K562 (cell line): ENCODE data around the gene CCDC167. TPM values are rescaled to one million over a fixed set of nuclear protein-coding genes. Genes with fewer than 3 reads are reported as not detected.

Experiments
- ATAC-seq: fragments of 200-7000 bp; cut with Tn5 transposase; 3 replicates; pipeline ENCODE4 v1.9.1; 2020; ENCODE audit warnings: moderate library complexity
- BruUV-seq: library from RNA; stranded (reverse); fragments of 400-500 nt; replicated peaks from 2 replicates; lab custom pipeline; 2021; lab: Mats Ljungman, UMichigan
- CTCF ChIA-PET: fragments of 300-600 bp; formaldehyde crosslinking; extraction: SDS; loops from one replicate; lab custom pipeline; 2021; ENCODE audit warnings: low intra/inter-chr PET ratio; lab: Yijun Ruan, JAX
- POLR2A ChIA-PET: fragments of 300-600, 350-650 bp; sonication (Branson Sonifier 250); formaldehyde crosslinking; extraction: SDS; loops from one replicate; lab custom pipeline; 2021; ENCODE audit warnings: antibody characterized with exemption, inconsistent platforms; lab: Yijun Ruan, JAX
- DNase-seq, 4 experiments: peaks; one replicate each; pipeline versions ENCODE4 v3.0.0 to v3.0.0-alpha.2; 2011 to 2018; ENCODE audit warnings: low spot score in 3 of 4, mixed read lengths in 3 of 4; ENCODE audit errors: extremely low read depth in 1 of 4
- FAIRE-seq: peaks from 2 replicates; lab custom pipeline; 2011; peaks lifted over from hg19 to GRCh38; lab: Jason Lieb, UNC
- H2AFZ ChIP-seq: 2 replicates; pipeline ENCODE4 v1.6.0; 2011; ENCODE audit warnings: low read depth, low read length, control low read depth, inconsistent platforms
- H3K27ac ChIP-seq: fragments of 200-600 bp; 3 replicates; pipeline ENCODE4 v1.8.0; 2011; ENCODE audit warnings: low read depth, mild to moderate bottlenecking, control low read depth, inconsistent platforms, low read length, moderate library complexity, mixed read lengths; ENCODE audit errors: extremely low read depth
- H3K27me3 ChIP-seq, 2 experiments: fragments of 300-600 bp in 1 of 2; 2 replicates in 1 of 2; 3 replicates in 1 of 2; pipeline versions ENCODE4 v1.6.0 to v1.8.0; 2011; ENCODE audit warnings: inconsistent platforms in 2 of 2, low read length in 2 of 2, mild to moderate bottlenecking in 1 of 2, mixed read lengths in 1 of 2, moderate library complexity in 1 of 2; ENCODE audit not compliant: control insufficient read depth in 2 of 2, insufficient read depth in 2 of 2
- H3K36me3 ChIP-seq: fragments of 300-600 bp; 3 replicates; pipeline ENCODE4 v1.8.0; 2011; ENCODE audit warnings: mild to moderate bottlenecking, low read length, inconsistent platforms; ENCODE audit not compliant: control insufficient read depth, insufficient read depth
- H3K4me1 ChIP-seq, 2 experiments: fragments of 200-600 bp in 1 of 2; replicated peaks in 1 of 2; 2 replicates in 1 of 2; 3 replicates in 1 of 2; pipeline versions ENCODE4 v1.5.1 to v1.8.0; 2011; ENCODE audit warnings: inconsistent platforms in 2 of 2, low read length in 2 of 2, mild to moderate bottlenecking in 1 of 2, mixed read lengths in 1 of 2, moderate library complexity in 1 of 2; ENCODE audit not compliant: control insufficient read depth in 2 of 2, insufficient read depth in 2 of 2
- H3K4me2 ChIP-seq: 2 replicates; pipeline ENCODE4 v1.6.1; 2011; ENCODE audit warnings: low read length, control low read depth, inconsistent platforms, mixed read lengths; ENCODE audit not compliant: insufficient read depth
- H3K4me3 ChIP-seq: fragments of 200-600 bp; sonication (generic), shearing (Covaris generic); 2 replicates; pipeline ENCODE4 v1.5.1; 2016; ENCODE audit warnings: control low read depth, inconsistent platforms
- H3K79me2 ChIP-seq: fragments of 200-600 bp; 3 replicates; pipeline ENCODE4 v1.8.0; 2011; ENCODE audit warnings: low read length, inconsistent platforms; ENCODE audit not compliant: control insufficient read depth, insufficient read depth
- H3K9ac ChIP-seq, 2 experiments: 2 replicates each; pipeline versions ENCODE4 v1.6.0 to v1.6.1; 2011; ENCODE audit warnings: low read depth in 2 of 2, low read length in 2 of 2, control low read depth in 1 of 2, inconsistent platforms in 1 of 2, mild to moderate bottlenecking in 1 of 2, mixed read lengths in 1 of 2; ENCODE audit not compliant: insufficient read depth in 1 of 2
- H3K9me1 ChIP-seq: one replicate; pipeline ENCODE4 v1.6.0; 2011; ENCODE audit warnings: inconsistent platforms, mild to moderate bottlenecking, low read length, moderate library complexity; ENCODE audit not compliant: control insufficient read depth, insufficient read depth
- H3K9me3 ChIP-seq: replicated peaks from 2 replicates; pipeline ENCODE4 v1.5.1; 2011; ENCODE audit warnings: low read depth, low read length, inconsistent platforms; ENCODE audit not compliant: control insufficient read depth, insufficient read depth
- H4K20me1 ChIP-seq: replicated peaks from 2 replicates; pipeline ENCODE4 v1.6.1; 2011; ENCODE audit warnings: low read length, inconsistent platforms, mixed read lengths; ENCODE audit not compliant: control insufficient read depth, insufficient read depth
- ATF4 ChIP-seq: fragments of 450-650 bp; formaldehyde crosslinking; IDR thresholded peaks from 2 replicates; pipeline ENCODE4 v1.4.0; 2022; ENCODE audit warnings: mild to moderate bottlenecking, moderate library complexity
- DDX20 ChIP-seq: fragments of 450-650 bp; IDR thresholded peaks from 2 replicates; pipeline ENCODE4 v1.6.1; 2016; ENCODE audit warnings: missing genetic modification characterization, low read depth, mild to moderate bottlenecking, missing compliant biosample characterization, moderate library complexity
- HDAC2 ChIP-seq: fragments of 450-650 bp; IDR thresholded peaks from 2 replicates; pipeline ENCODE4 v1.6.1; 2016; ENCODE audit warnings: mild to moderate bottlenecking
- HMG20A ChIP-seq: fragments of 450-650 bp; formaldehyde crosslinking; conservative IDR thresholded peaks from 2 replicates; pipeline ENCODE4 v1.4.0; 2020; ENCODE audit warnings: mild to moderate bottlenecking, mixed read lengths
- PHB2 ChIP-seq: fragments of 450-650 bp; IDR thresholded peaks from 2 replicates; pipeline ENCODE4 v1.6.1; 2017; ENCODE audit warnings: low read depth
- SPI1 ChIP-seq: IDR thresholded peaks from 2 replicates; pipeline ENCODE4 v1.6.1; 2011; ENCODE audit warnings: low read depth, low read length, control low read depth, borderline replicate concordance
- SREBF2 ChIP-seq: sonication (generic); formaldehyde crosslinking; IDR thresholded peaks from 2 replicates; pipeline ENCODE4 v1.4.0; 2020; ENCODE audit warnings: mild to moderate bottlenecking, missing genetic modification reagents
- ZNF280A ChIP-seq: fragments of 450-650 bp; IDR thresholded peaks from 2 replicates; pipeline ENCODE4 v1.6.1; 2018; ENCODE audit warnings: mild to moderate bottlenecking, low read depth; ENCODE audit not compliant: partially characterized antibody
- ZZZ3 ChIP-seq: fragments of 450-650 bp; IDR thresholded peaks from 2 replicates; pipeline ENCODE4 v1.6.1; 2016; ENCODE audit warnings: antibody characterized with exemption, mild to moderate bottlenecking, moderate library complexity
- WGBS: fragments of 100-300 bp; shearing (Covaris generic); methylation state at CpG from one replicate; pipeline ENCODE4 v1.1.6; 2016; ENCODE audit warnings: low coverage, mixed read lengths; ENCODE audit not compliant: insufficient coverage; ENCODE audit errors: missing lambda C conversion rate; 5-methylcytosine and 5-hydroxymethylcytosine counted together
- in situ Hi-C: fragments of 300-500 bp; cut with MboI; formaldehyde crosslinking; loops from 4 replicates; pipeline ENCODE4 v1.15.0; 2018; ENCODE audit warnings: inconsistent platforms, mixed read lengths
- intact Hi-C: fragments of 100-400 bp; cut with micrococcal nuclease; formaldehyde crosslinking; loops from 2 replicates; pipeline ENCODE4 v1.14.2; 2022
- polyA plus RNA-seq, 8 experiments: library from polyadenylated mRNA; depleted of rRNA in 4 of 8; stranded (reverse) in 5 of 8; unstranded in 3 of 8; fragments of >200 nt; fragmentation: Nextera tagmentation in 2 of 8; fragmentation: Illumina TruSeq in 1 of 8; extraction: Ambion mirVana in 2 of 8; extraction: Trizol in 1 of 8; gene quantifications; 2 replicates each; pipeline versions ENCODE4 v1.2.1 to v1.2.3, GENCODE V29; 2011 to 2014; ENCODE audit warnings: inconsistent platforms in 1 of 8, missing spikeins in 1 of 8
- total RNA-seq, 7 experiments: library from RNA; depleted of rRNA in 6 of 7; stranded (reverse); fragments of >200 nt in 6 of 7; fragmentation: Illumina TruSeq in 2 of 7; extraction: Trizol in 2 of 7; gene quantifications; 2 replicates each; pipeline versions ENCODE4 v1.2.1 to v1.2.3, GENCODE V29; 2011 to 2021; ENCODE audit warnings: low replicate concordance in 1 of 7
- TF ChIP-seq, protein P1 (sequence below): fragments of 250-450 bp; sonication (Bioruptor Pico); IDR thresholded peaks from 2 replicates; pipeline ENCODE4 v1.6.1; 2021; ENCODE audit warnings: mild to moderate bottlenecking
- TF ChIP-seq, protein P2 (sequence below): sonication (generic); formaldehyde crosslinking; IDR thresholded peaks from 2 replicates; pipeline ENCODE4 v1.8.0; 2022; ENCODE audit warnings: mild to moderate bottlenecking, low read depth, missing genetic modification reagents

The CCDC167 gene
- total and polyA plus RNA-seq, 9 of the 15 experiments (the other 6 are each of a cell fraction or from before 2014, with no cell fraction given), result 26.0 to 114 (median 45.2) TPM

DNA sequence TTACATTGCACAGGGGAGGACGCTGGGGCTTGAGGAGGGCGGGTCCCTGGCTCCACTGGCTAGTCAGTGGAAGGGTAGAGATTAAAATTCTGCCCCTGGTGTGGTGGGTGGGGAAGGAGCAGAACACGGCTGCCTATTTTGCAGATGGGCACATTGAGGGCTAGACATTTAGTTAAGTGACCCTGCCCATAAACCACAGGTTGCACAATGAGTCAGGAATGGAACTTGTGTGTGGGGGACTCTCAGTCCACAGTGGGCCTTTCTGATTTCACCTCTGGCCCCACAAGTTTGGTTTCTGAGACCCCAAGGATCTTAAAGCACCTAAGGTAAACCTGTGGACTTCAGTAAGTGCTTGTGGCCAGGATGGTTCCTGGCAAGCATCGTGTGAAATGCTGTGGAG, 22.0 kb upstream of the CCDC167 start:
- Histone ChIP-seq H3K9ac (no peak overlapping the region), H3K9me1 (no peaks in the 10 kb centered on the region), H3K36me3 (no peaks in the 10 kb centered on the region), H3K4me2 (no peak overlapping the region), H3K4me1 (peaks cover 0 to 3% of the 10 kb centered on the region in 2 experiments; a peak in 1 of 5 replicates), H2AFZ (no peak overlapping the region), H3K27ac (no peak overlapping the region), H3K79me2 (no peaks in the 10 kb centered on the region), H4K20me1 (no peaks in the 10 kb centered on the region), H3K9me3 (no peaks in the 10 kb centered on the region), H3K4me3 (no peak overlapping the region), H3K27me3 (peaks cover 40 to 79% of the 10 kb centered on the region in 2 experiments)
- WGBS, result 0% methylated on average over 4 of the region's 4 CpGs
- CTCF ChIA-PET, result no interaction called here
- in situ Hi-C loops (no loop called here), intact Hi-C loops (no loop called here)
- TF ChIP-seq ATF4 (CRISPR knock-in tag) (no peak), ZZZ3 (no peak), SREBF2 (no peak), PHB2 (no peak), DDX20 (tag) (no peak), SPI1 (no peak), HMG20A (no peak), ZNF280A (no peak), HDAC2 (no peak)
- TF ChIP-seq, protein P1, sequence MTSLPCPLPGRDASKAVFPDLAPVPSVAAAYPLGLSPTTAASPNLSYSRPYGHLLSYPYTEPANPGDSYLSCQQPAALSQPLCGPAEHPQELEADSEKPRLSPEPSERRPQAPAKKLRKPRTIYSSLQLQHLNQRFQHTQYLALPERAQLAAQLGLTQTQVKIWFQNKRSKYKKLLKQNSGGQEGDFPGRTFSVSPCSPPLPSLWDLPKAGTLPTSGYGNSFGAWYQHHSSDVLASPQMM (CRISPR knock-in tag), result no peak
- TF ChIP-seq, protein P2, sequence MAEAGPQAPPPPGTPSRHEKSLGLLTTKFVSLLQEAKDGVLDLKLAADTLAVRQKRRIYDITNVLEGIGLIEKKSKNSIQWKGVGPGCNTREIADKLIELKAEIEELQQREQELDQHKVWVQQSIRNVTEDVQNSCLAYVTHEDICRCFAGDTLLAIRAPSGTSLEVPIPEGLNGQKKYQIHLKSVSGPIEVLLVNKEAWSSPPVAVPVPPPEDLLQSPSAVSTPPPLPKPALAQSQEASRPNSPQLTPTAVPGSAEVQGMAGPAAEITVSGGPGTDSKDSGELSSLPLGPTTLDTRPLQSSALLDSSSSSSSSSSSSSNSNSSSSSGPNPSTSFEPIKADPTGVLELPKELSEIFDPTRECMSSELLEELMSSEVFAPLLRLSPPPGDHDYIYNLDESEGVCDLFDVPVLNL, result no peak
- FAIRE-seq (no peak), DNase-seq (no peak), ATAC-seq (no peak)
- POLR2A ChIA-PET, result interaction anchor here (0.6 to 0.7 kb wide), 2 partner anchors 9 to 213 kb away, joined by 4 to 6 read pairs; no protein-coding TSS in a partner anchor
- no TSS peak for BruUV-seq
